Upper lobe of right lung (tissue), 1 donor: ENCODE measurements around the gene LRP1B. TPM values are rescaled to one million over a fixed set of nuclear protein-coding genes. Genes with fewer than 3 reads are reported as not detected.
"Not testable (repeated sequence)": the region's sequence is repeated elsewhere in the genome, so short reads cannot be mapped to it uniquely, and the experiment has no call there.

ENCODE experiments used
- ATAC-seq: fragments of 200-7000 bp; cut with Tn5 transposase; one replicate; pipeline ENCODE4 v1.9.1; 2020; ENCODE audit warnings: mild to moderate bottlenecking, moderate library complexity
- DNase-seq: peaks from one replicate; pipeline ENCODE4 v3.0.0-alpha.2; 2020
- H3K27ac ChIP-seq: fragments of 200-600 bp; one replicate; pipeline ENCODE4 v1.8.0; 2022
- H3K27me3 ChIP-seq: fragments of 200-600 bp; one replicate; pipeline ENCODE4 v1.8.0; 2022; ENCODE audit warnings: mild to moderate bottlenecking
- H3K36me3 ChIP-seq: fragments of 200-600 bp; one replicate; pipeline ENCODE4 v1.8.0; 2022
- H3K4me1 ChIP-seq: fragments of 200-600 bp; one replicate; pipeline ENCODE4 v1.8.0; 2022
- H3K4me3 ChIP-seq: fragments of 200-600 bp; one replicate; pipeline ENCODE4 v1.8.0; 2022; ENCODE audit warnings: mild to moderate bottlenecking
- H3K9me3 ChIP-seq: fragments of 200-600 bp; one replicate; pipeline ENCODE4 v1.8.0; 2022
- CTCF ChIP-seq: fragments of 200-600 bp; IDR thresholded peaks from one replicate; pipeline ENCODE4 v1.8.0; 2022; ENCODE audit warnings: antibody characterized with exemption
- intact Hi-C: fragments of 100-400 bp; cut with DNase I; formaldehyde crosslinking; loops from one replicate; pipeline ENCODE4 v1.11.0; 2022
- total RNA-seq: library from RNA; stranded (reverse); fragmentation: NEBNext Ultra II Directional; extraction: Animal tissue kit (Norgen Biotek cat#: 25700); gene quantifications from one replicate; pipeline ENCODE4 v1.2.1, GENCODE V29; 2021
- donor health status: DM: no; HTN: yes; CAD: no; lungs with severe emphysema.

Gene LRP1B
- total RNA-seq, 1 donor from 2014 or later, result 0.12 TPM

GRCh38 chr2:140295767-140296166 is 1835.0 kb downstream of the LRP1B start:
- intact Hi-C loops, result no loop called here
- no peak for ATAC-seq
- H3K36me3 ChIP-seq, result no peaks in the 10 kb centered on the region
- TF ChIP-seq CTCF, result no peak
- DNase-seq, result no peak
- H3K4me1 ChIP-seq, result no peaks in the 10 kb centered on the region
- no peaks in the 10 kb centered on the region for H3K27me3 ChIP-seq
- peaks cover 4% of the 10 kb centered on the region for H3K9me3 ChIP-seq
- H3K27ac ChIP-seq, result no peak overlapping the region
- H3K4me3 ChIP-seq, result no peak overlapping the region

GRCh38 chr2:140288726-140289125 is 1842.1 kb downstream of the LRP1B start:
- peaks cover 4% of the 10 kb centered on the region for H3K9me3 ChIP-seq
- intact Hi-C loops, result no loop called here
- H3K36me3 ChIP-seq, result no peaks in the 10 kb centered on the region
- H3K27ac ChIP-seq, result no peak overlapping the region
- H3K4me3 ChIP-seq, result no peak overlapping the region
- H3K4me1 ChIP-seq, result no peaks in the 10 kb centered on the region
- no peak for DNase-seq
- no peak for TF ChIP-seq CTCF
- H3K27me3 ChIP-seq, result no peaks in the 10 kb centered on the region
- ATAC-seq, result no peak

- no peak overlapping the region for H3K27ac ChIP-seq
- no peak overlapping the region for H3K4me3 ChIP-seq
- DNase-seq, result no peak
- no peaks in the 10 kb centered on the region for H3K36me3 ChIP-seq
- TF ChIP-seq CTCF, result no peak
- intact Hi-C loops, result no loop called here
- no peak for ATAC-seq
- peaks cover 4% of the 10 kb centered on the region for H3K9me3 ChIP-seq
- no peaks in the 10 kb centered on the region for H3K4me1 ChIP-seq
- no peaks in the 10 kb centered on the region for H3K27me3 ChIP-seq
Observed at GRCh38 chr2:140288213-140288612, 1842.6 kb downstream of the LRP1B start.

GRCh38 chr2:140286377-140286776 is 1844.4 kb downstream of the LRP1B start:
- DNase-seq, result no peak
- no peak overlapping the region for H3K4me3 ChIP-seq
- no peak for ATAC-seq
- no peak for TF ChIP-seq CTCF
- H3K36me3 ChIP-seq, result no peaks in the 10 kb centered on the region
- no peaks in the 10 kb centered on the region for H3K4me1 ChIP-seq
- no peaks in the 10 kb centered on the region for H3K27me3 ChIP-seq
- no peak overlapping the region for H3K27ac ChIP-seq
- no peaks in the 10 kb centered on the region for H3K9me3 ChIP-seq
- intact Hi-C loops, result no loop called here

- intact Hi-C loops, H3K36me3 ChIP-seq: not testable (repeated sequence)
Observed at GRCh38 chr2:140277344-140277743, 1853.5 kb downstream of the LRP1B start.

GRCh38 chr2:140276661-140277060 is 1854.2 kb downstream of the LRP1B start:
- no peak overlapping the region for H3K4me3 ChIP-seq
- H3K9me3 ChIP-seq, result no peaks in the 10 kb centered on the region
- DNase-seq, result no peak
- ATAC-seq, result no peak
- TF ChIP-seq CTCF, result no peak
- H3K27ac ChIP-seq, result no peak overlapping the region
- no peaks in the 10 kb centered on the region for H3K4me1 ChIP-seq
- intact Hi-C loops, result no loop called here
- H3K36me3 ChIP-seq, result no peaks in the 10 kb centered on the region
- no peaks in the 10 kb centered on the region for H3K27me3 ChIP-seq

More at GRCh38 chr2:140277344-140277743, 1853.5 kb downstream of the LRP1B start:
- H3K27ac ChIP-seq, DNase-seq, H3K27me3 ChIP-seq, H3K9me3 ChIP-seq, ATAC-seq, H3K4me1 ChIP-seq, H3K4me3 ChIP-seq: not testable (repeated sequence)
